Islet precursor cell (in vitro differentiated cells): Measurements from ENCODE around the gene PALLD.

Source experiments
- DNase-seq: peaks from one replicate; pipeline ENCODE4 v3.0.0-alpha.2; 2018

PALLD gene

GRCh38 chr4:168859888-168860694, 363.2 kb downstream of the PALLD start:
- DNase-seq: no peak

GRCh38 chr4:168860827-168861226, 364.0 kb downstream of the PALLD start:
- DNase-seq: no peak

DNA sequence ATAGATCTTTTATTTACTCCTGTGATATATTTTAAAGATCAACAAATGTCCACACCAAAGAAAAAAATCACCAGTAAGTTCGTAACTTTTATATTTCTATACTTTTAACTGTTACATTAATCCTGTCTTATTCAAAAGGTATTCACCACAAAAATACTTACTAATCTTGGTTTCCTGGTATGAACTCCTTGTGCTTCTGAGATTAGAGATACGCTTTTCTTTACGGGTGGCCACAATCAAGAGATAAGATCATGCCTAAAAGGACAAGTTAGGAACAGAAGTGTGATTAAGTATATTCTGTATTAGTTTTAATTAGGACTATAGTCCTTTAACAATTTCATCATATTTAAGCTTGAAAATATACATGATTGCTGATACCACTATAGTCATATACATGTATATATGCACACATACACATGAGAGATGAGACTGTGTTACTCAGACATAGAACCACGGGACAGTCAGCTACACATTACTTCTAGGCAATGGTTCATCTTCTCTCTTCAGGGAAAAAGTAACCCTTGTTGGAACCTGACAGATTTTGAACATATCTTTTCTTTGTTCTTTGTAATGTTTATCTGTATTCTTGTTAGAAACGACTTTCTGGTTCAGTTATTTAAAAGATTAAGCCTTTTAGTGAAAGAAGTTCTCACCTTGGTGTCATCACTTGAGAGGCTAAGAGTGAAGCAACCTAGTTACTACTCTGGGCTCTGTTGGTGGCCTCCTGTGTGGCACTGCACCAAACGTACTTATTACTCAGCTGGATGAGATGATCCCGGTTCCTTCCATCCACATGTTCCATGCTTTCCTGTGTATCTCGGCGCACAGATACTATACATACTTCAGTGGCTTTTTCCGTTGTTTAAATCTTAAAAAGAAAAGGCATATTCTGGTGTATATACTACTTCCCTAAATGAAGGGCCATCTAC, 367.1 kb downstream of the PALLD start:
- no peak for DNase-seq

GRCh38 chr4:168864821-168865541, 368.1 kb downstream of the PALLD start:
- no peak for DNase-seq

DNA sequence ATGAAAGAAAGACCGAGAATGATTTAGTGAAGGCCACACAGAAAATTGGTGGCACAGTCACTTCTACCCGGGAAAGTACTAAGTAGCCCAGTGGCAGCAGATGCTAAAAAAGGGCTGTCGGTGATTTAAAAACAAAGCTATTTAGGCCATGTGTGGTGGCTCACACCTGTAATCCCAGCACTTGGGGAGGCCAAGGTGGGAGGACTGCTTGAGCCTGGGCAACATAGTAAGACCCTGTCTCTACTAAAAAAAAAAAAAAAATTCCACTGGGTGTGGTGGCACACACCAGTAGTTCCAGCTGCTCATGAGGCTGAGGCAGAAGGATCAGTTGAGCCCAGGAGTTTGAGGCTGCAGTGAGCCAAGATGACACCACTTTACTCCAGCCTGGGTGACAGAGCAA, 369.0 kb downstream of the PALLD start:
- no peak for DNase-seq

DNA sequence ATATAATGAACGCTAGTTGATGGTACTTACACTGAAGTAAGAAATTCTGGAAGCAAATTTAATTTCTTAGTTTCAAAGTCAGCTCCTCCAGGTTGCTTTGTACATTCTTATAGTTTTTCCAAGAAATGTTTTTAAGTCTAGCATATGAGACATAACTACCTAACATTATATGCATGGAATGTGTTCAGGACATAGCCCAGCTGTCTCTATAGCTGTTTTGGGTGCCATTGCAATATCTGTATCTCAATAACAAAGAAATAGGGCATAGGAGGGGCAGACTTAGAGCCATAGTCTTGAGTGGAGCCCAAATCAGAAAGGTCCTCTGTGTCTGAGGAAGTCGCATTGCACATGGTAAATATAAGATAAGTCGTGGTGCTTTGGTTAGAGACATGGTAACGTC, 369.8 kb downstream of the PALLD start:
- no peak for DNase-seq

DNA sequence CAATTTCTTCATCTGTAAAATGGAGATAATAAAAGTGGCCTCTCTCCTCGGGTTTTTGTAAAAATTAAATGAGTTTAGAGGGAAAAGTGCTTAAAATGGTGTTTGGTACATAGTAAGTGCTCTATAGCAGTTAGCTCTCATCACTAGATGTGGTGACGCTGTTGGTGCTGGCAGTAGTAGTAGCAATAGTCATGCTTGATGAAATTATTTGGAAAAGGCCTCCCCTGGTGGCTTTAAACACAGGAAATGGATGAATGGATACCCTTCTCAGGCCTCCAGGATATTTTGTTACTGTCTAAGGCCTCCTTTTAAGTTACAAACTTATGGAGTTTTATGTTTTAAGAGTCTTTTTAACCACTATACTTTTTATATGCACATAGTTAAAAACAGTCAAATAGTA, 370.3 kb downstream of the PALLD start:
- DNase-seq: no peak

GRCh38 chr4:168868044-168868781, 371.4 kb downstream of the PALLD start:
- DNase-seq: no peak

GRCh38 chr4:168868802-168869201, 371.9 kb downstream of the PALLD start:
- no peak for DNase-seq

- DNase-seq: no peak
These were observed 373.2 kb downstream of the PALLD start for GRCh38 chr4:168870004-168870403.

DNA sequence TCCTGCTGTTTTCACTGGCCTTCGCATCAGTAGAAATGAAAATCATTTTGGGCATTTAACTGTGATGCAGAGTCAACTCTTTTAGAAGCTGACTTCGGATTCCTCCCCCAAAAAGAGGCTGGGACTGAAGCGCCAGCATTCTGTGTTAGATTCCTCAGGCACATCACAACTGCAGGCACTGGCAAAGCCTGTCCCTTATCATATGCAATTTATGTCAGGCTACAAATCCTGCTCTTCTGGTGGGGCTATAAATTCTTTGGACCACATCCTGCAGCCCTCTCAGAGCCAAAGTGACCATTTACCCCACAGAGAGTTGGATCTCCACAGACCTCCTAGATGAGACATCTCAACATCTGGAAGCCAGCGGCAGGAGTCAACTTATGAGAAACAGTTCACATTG, 374.8 kb downstream of the PALLD start:
- no peak for DNase-seq

DNA sequence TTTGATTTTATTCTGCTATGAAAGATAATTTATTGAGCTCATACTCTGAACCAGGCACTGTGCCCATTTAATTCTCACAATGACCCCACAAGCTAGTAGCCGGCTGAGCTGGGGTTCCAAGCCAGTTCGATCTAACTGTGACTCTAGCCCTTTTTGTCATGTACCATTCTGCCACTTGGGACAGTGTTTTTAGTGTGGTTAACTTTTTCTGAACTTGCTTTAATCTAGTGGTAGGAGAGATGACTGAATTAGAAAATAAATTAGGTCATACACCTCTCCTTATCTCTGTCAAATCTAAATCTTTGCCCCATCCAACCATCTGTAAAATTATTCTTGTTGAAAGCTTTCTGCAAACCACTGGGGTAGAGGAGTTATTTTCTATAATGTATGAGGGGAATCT, 377.2 kb downstream of the PALLD start:
- DNase-seq: no peak

DNA sequence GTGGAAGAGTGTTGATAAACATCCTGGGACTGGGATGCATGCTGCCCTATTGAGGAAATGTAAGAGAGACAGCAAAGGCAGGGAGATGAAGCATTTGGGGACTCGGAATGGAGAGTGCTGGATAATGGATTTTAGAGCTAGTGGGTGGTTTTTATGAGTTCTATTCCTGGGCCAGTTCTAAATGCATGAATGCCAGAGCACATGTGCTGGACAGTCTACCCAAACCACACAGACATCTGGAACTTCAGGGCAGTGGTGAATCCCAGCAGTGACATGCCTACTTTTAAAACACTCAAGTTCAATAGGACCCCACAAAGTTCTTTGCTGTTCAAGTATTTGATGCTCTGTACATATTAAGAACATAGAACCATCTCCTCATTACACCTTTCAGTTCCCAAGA, 379.3 kb downstream of the PALLD start:
- DNase-seq: no peak

- DNase-seq: peak; percentile 65
These were observed 380.9 kb downstream of the PALLD start for GRCh38 chr4:168877511-168878491.

DNA sequence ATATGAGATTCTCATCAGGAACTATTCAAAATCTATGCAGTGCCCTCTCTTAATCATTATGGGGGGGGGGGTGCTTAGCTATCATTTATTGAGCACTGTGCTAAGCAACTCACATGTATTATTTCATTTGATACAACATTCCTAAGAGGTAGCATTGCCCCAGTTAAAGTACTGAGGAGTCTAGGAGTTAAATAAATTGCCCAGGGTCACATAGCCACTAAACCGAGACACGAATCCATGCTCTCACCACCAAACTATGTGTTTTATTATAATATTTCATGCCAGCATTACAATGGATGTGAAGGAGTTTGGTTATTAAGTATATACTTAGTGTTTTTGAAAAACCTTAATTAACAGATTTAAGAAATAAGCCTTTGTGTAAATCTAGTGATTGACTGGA, 381.8 kb downstream of the PALLD start:
- no peak for DNase-seq

DNA sequence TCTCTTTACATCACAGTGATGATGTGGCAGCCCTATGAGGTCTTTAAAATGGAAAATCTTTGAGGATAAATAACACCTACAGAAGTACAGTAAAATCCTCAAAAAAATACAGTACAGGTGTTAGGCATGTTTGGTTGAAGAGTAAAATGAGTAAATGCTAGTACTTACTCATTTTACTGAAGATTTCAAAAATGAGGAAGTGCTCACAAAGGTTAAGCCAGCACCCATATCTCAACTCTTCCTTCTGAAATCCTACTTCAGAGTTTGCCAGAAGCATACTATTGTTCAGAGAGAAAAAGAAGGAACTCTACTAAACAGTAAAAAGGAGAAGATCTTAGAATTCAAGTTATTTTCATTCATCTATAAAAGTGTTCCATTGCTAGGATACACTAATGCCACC, 382.3 kb downstream of the PALLD start:
- DNase-seq: no peak

GRCh38 chr4:168880072-168880675, 383.3 kb downstream of the PALLD start:
- no peak for DNase-seq

DNA sequence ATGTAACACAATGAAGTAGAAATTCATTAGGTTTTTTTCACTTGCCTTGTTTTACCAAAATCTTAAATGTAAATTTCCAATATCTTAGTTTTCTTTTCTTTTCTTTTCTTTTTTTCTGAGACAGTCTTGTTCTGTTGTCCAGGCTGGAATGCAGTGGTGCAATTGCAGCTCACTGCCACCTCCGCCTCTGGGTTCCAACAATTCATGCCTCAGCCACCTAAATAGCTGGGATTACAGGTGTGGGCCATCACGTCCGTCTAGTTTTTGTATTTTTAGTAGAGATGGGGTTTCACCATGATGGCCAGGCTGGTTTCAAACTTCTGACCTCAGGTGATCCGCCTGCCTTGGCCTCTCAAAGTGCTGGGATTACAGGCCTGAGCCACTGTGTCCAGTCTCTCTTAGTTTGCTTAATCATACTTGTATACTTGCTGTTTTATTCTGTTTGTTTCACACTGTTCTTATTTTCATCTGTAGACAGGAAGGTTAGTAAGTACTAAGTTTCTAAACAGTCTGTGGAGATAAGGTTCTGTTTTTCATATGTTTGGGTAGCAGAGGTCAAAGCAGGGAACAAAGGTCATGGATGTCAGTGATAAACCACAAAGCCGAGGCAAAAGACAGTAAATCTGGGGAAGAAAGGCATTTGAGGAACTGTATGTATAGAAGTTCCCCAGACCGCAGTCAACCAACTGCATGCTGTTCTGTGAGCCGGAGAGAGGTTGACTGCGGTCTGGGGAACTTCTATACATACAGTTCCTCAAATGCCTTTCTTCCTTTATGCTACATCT, 384.2 kb downstream of the PALLD start:
- no peak for DNase-seq

- DNase-seq: no peak
These were observed 385.0 kb downstream of the PALLD start for GRCh38 chr4:168881781-168882420.
